ENCODE measurements around the gene IFI6.

Gene IFI6

DNA sequence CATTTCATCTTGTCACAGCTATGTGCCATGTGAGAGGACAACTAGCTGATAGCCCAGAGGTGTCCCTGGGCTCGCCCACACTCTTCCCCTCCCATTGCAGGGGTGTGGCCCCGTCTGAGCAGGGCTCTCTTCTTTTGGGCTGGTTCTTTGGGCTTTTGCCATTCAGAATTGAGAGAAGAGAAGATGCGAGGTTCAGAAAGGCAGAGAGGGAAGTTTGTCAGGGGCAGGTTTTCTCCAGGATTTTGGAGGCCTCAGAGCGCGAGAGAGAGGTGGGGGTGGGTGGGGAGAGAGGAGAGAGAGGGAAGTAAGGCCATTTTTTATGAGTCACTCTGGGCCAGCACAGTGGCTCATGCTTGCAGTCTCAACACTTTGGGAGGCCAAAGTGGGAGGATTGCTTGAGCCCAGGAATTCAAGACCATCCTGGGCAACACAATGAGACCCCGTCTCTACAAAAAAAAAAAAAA, 5.2 kb downstream of the IFI6 start:
- no peak for DNase-seq (ENCODE audit: low read depth in 1 of 2, low spot score in 1 of 2)
- no peak for TF ChIP-seq JUND (IDR thresholded peaks at IDR 0.05; ENCODE audit: low read depth)
- in situ Hi-C loops (cut with HindIII; ENCODE audit: low pct_unique_long_range_greater_than_20kb, low sequenced_read_pairs): no loop called here

DNA sequence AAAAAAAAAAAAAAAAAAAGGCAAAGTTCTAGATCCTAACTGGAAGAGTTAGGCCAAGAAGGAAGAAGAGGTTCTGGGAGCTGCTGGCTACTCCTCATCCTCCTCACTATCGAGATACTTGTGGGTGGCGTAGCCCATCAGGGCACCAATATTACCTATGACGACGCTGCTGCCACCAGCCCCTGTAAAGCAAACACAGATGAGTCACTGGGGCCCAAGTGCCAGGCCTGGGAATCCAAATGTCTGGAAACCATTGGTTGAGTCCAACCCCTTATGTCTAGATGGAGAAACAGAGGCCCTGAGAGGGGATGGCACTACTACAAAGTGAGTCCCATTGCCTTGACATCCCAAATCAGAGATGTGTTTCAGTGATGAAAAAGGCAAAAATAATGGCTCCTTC, 5.7 kb downstream of the IFI6 start:
- TF ChIP-seq JUND (IDR thresholded peaks at IDR 0.05; ENCODE audit: low read depth): no peak
- no peak for DNase-seq (ENCODE audit: low read depth in 1 of 2, low spot score in 1 of 2)
- in situ Hi-C loops (cut with HindIII; ENCODE audit: low pct_unique_long_range_greater_than_20kb, low sequenced_read_pairs): no loop called here

DNA sequence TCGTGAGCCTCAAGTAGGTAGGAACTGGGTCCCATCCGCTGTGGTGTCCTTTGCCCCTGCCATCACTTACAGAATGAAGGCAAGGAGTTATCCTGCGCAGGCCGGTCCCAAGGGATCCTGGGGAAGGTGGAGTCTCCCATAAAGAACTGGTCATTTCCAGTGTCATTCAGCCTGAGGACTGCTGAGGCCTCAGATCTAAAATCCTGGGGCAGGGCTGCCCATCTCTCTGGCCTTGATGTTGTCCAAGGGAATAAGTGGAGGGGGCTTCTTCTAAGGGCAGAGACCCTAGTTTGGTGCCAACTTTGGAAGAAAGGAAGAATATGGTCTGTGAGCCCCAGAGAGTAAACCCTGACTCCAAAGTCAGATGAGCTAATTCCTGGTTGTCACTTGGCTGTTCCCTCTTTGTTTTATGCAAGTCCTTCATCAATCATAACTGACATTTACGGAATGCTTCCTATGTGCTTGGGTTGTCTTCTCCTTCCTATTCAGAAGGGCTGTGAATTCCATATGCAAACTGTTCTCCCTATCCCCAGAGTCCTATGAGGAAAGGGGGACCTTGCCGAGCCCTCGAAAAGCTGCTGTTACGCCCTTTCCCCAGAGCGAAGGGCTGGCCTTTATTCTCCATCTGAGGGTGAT, 6.9 kb downstream of the IFI6 start:
- in situ Hi-C loops (cut with HindIII; ENCODE audit: low pct_unique_long_range_greater_than_20kb, low sequenced_read_pairs): no loop called here
- DNase-seq (ENCODE audit: low read depth in 1 of 2, low spot score in 1 of 2): no peak
- no peak for TF ChIP-seq JUND (IDR thresholded peaks at IDR 0.05; ENCODE audit: low read depth)

DNA sequence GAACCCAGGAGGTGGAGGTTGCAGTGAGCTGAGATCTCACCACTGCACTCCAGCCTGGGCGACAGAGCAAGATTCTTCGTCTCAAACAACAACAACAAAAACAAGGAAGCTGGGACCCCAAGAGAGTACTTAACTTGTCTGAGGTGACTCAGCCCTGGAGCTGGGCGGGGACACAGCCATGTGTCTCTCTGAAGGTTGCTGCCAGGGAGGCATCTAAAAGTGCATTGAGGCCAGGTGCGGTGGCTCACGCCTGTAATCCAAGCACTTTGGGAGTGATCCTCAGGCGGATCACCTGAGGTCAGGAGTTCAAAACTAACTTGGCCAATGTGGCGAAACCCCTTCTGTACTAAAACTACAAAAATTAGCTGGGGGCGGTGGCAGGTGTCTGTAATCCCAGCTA, 7.7 kb downstream of the IFI6 start:
- in situ Hi-C loops (cut with HindIII; ENCODE audit: low pct_unique_long_range_greater_than_20kb, low sequenced_read_pairs): no loop called here
- DNase-seq (ENCODE audit: low read depth in 1 of 2, low spot score in 1 of 2): no peak
- TF ChIP-seq JUND (IDR thresholded peaks at IDR 0.05; ENCODE audit: low read depth): no peak

DNA sequence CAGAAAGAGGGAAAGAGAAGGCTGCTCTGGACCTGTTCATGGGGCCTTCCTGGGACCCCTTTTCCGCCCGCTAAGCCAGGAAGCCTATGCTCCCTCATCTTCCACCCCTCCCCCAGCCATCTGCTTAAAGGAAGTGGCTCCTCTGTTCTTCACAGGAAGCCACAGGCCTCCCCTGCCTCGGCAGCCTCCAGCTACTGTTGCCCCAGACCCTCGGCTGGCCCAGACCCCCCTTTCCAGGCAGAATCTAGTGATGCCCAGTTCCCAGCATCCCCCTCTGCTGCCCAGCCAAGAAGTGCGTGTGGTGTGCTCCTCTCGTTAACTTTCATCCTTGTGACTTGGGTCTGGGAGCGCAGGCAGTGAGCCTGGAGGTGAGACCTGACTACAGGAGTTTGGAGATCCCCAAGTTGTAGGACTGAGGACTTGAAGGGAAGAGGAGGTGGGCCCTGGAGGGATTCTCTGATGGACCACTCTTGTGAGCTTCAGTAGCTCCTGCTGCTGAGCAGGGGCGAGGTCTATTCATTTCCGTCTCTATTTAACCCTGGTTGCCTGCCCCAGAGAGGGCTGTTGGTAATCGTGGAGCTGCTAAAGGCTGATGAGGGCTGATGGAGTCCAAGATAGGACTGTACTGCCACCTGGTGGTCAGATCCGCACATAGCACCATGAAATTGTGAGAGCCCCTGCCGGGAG, 9.1 kb downstream of the IFI6 start:
- no peak for TF ChIP-seq JUND (IDR thresholded peaks at IDR 0.05; ENCODE audit: low read depth)
- in situ Hi-C loops (cut with HindIII; ENCODE audit: low pct_unique_long_range_greater_than_20kb, low sequenced_read_pairs): no loop called here
- DNase-seq (ENCODE audit: low read depth in 1 of 2, low spot score in 1 of 2): peak; percentile 59 to 77

DNA sequence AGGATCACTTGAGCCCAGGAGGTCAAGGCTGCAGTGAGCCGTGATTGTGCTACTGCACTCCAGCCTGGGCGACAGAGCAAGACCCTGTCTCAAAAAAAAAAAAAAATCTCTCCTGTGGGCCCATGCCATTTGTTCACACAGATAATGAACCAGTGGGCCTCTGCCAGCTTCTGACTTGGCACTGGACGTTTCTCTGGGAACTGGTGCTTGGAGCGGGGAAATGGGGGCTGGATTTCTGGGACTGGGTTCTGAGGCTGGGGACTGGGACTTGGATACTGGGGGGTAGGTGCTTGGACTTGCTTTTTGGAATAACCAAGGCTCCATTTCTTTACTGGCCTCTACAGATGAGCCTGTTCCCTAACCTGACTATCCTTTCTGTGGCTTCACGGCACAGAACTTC, 9.7 kb downstream of the IFI6 start:
- no peak for TF ChIP-seq JUND (IDR thresholded peaks at IDR 0.05; ENCODE audit: low read depth)
- in situ Hi-C loops (cut with HindIII; ENCODE audit: low pct_unique_long_range_greater_than_20kb, low sequenced_read_pairs): no loop called here
- DNase-seq (ENCODE audit: low read depth in 1 of 2, low spot score in 1 of 2): no peak

DNA sequence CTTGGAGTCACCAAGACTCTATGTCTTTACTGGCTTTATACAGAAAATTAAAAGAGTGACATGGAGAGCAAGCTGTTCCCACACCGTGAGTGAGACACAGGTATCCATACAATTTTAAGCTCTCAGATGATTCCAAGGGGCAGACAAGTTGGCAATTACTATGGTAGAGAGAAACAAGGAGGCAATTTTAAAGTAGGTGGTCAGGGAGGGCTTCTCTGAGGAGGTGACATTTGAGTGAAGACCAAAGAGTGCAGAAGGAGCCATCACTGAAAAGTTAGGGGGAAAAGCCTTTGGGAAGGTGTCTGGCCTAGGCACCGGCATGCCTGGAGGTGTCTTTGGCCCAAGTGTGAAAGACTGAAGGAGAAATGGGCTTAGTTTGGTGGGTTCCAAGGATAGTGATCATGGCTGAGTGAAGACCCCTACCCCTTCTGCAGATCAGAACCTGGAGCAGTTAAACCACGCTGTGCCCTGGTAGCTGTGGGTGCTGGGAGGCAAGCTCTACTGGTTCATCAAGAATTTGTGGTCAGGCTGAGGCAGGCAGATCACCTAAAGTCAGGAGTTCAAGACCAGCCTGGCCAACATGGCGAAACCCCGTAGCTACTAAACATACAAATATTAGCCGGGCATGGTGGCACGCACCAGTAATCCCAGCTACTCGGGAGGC, 10.4 kb downstream of the IFI6 start:
- TF ChIP-seq JUND (IDR thresholded peaks at IDR 0.05; ENCODE audit: low read depth): no peak
- in situ Hi-C loops (cut with HindIII; ENCODE audit: low pct_unique_long_range_greater_than_20kb, low sequenced_read_pairs): no loop called here
- DNase-seq (ENCODE audit: low read depth in 1 of 2, low spot score in 1 of 2): no peak

DNA sequence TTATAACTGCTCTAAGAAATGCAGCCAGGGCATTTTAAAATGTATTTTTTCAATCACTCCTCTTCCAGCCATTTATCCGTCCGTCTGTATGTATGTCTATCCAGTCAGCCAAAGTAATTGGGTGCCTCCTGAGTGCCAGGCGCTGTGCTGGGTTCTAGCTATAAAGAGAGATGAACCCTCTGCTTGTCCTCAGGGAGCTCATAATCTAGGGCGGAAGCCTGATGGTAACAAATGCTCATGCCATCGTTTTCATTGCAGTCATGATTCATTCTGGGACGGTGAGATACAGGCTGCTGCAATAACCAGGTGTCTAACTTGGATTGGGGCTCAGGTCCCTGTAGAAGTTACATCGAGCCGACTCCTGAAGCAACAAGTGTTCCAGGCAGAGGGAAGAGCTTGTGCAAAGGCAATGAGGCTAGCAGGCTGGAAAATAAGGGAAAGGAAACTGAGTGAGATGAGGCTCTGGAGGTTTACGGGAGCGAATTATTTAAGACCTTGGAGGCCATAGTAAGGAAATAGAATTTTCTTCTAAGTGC, 11.6 kb downstream of the IFI6 start:
- no peak for TF ChIP-seq JUND (IDR thresholded peaks at IDR 0.05; ENCODE audit: low read depth)
- in situ Hi-C loops (cut with HindIII; ENCODE audit: low pct_unique_long_range_greater_than_20kb, low sequenced_read_pairs): no loop called here
- DNase-seq (ENCODE audit: low read depth in 1 of 2, low spot score in 1 of 2): no peak

DNA sequence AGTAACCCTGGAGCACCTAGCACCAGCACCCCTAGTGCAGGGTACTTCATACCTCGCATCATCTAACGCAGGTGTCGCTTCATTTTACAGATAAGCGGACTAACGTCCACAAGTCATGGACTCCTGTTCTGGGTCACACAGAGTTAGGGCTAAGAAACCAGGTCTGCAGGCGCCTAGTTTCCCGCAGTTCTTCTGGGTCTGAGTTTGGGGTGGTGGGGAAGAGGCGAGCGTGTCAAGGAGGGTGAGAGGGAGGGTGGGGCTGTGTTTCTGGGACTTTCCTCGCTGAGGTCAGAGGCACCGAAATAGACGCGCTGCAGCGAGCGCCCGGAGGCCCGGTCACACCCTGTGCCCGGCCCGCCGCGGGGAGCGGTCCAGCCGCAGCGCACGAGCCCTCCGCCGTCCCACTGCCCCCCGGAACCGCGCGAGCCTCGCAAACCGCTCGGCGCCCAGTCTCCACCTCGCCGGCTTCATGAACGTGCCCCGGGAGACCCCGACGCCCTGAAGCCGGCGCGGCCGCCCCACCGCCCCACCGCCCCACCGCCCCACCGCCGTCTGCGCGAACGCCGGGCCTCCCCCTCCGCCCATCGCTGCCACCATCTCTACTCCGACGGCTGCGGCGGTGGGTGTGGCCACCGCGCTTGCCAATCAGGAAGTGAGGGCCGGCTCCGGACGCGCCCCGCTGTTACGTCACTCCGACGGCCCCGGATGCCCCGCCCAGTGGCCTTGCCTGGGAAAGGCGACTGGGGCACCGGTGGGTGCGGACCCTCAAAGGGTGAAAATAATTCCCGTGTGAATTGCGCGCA, 12.3 kb downstream of the IFI6 start:
- peak; percentile 72 to 81 for DNase-seq (ENCODE audit: low read depth in 1 of 2, low spot score in 1 of 2)
- in situ Hi-C loops (cut with HindIII; ENCODE audit: low pct_unique_long_range_greater_than_20kb, low sequenced_read_pairs): no loop called here
- TF ChIP-seq JUND (IDR thresholded peaks at IDR 0.05; ENCODE audit: low read depth): no peak

DNA sequence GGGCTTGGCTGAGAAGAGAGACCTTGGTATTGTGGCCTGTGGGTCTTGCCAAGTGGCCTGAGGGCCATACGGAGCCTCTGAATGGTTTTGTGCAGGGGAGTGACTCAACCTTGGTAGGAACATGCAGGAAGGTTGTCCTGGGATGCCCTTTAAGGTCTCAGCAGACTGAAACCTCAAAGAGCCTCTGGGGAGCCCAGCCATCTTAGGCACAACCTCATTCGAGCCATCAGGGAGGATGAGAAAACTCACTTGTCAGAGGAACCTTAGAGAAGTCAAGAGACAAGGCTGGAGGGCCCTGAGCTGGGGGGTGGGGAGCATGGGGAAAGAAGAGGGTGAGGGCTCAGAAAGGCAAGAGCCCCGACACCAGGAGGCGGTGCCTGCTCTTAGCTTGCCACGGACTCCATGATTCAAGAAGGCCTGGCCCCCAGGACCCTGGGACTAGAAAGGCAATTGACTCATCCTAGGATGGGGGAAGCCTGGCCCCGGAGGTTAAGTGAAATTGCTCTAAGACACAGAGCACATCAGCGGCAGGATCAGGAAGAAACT, 13.0 kb downstream of the IFI6 start:
- TF ChIP-seq JUND (IDR thresholded peaks at IDR 0.05; ENCODE audit: low read depth): no peak
- in situ Hi-C loops (cut with HindIII; ENCODE audit: low pct_unique_long_range_greater_than_20kb, low sequenced_read_pairs): no loop called here
- peak in 1 of 2 experiments; percentile 29 for DNase-seq (ENCODE audit: low read depth in 1 of 2, low spot score in 1 of 2)

DNA sequence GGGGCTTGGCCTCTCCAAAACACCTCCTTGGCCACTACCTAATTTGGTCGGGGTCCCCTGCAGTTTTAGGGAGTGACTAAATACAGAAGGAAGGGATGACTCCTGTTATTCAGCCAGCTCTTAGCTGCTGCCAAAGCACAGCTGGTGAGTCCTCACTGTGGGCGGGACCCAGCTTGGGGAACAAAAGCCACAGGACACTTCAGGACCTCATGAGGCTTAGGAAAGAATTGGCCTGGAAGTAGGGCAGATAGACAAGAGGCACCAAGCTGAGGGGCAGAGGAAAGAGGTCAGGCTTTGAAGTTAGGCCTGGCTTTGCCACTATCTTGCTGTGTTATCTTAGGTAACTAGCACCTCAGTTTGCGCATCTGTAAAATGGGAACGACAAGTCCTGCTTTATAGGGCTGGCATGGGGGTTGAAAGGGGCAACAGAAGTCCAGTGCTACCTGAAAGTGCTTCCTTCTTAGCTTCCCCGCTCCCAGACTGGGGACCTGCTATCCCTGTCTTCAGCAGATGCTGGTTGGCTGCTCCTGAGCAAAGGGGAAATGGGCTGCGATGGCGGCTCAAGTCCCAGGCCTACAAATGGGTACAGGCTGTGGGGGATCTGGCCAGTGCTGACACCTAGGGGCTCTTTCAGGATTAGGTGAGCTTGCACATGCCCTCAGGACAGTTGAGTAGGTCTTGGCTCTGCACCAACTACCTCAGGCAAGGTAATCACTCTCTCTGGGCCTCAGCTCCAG, 15.7 kb downstream of the IFI6 start:
- no peak for DNase-seq (ENCODE audit: low read depth in 1 of 2, low spot score in 1 of 2)

More for the DNA sequence above, 15.7 kb downstream of the IFI6 start:
- in situ Hi-C loops (cut with HindIII; ENCODE audit: low pct_unique_long_range_greater_than_20kb, low sequenced_read_pairs): no loop called here
- no peak for TF ChIP-seq JUND (IDR thresholded peaks at IDR 0.05; ENCODE audit: low read depth)

Measured in T47D (cell line).